Measurements from ENCODE around the gene CFAP46.

DNA sequence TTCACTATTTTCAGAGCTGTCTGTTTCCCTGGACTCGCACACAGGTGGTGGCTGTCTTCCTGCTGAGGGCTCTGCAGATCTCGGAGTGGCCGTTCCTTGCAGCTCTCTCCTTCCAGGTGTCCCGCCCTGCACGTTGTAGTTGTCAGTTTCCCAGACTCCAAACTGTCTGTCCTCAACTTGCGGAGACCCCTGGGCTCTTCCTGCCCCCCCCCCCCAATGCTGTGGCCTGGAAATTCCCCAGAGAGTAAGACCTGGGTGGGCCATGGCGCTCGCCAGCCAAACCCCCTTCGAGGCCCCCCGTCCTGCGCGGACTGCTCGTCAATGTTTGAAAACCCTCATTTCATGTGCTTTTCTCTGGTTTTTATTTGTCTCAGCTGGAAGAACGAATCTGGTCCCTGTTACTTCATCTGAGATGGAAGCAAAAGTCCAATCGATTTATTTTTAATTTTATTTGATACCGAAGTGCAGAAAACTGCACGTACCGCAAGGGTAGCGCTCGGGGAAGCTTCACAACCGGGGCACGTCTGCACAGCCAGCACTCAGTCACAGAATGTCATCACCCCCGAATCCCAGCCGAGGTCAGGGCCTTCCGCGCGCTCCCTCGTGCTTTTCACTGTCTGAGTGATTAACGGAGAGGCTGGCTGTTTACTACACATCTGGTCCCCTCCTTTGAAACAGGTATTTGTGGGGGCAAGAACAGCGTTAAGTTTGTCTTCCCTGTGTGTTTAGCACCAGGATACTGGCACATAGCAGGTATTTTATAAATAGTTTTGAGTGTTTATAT lies 110.0 kb downstream of the CFAP46 start:
- TF ChIP-seq, protein P1, sequence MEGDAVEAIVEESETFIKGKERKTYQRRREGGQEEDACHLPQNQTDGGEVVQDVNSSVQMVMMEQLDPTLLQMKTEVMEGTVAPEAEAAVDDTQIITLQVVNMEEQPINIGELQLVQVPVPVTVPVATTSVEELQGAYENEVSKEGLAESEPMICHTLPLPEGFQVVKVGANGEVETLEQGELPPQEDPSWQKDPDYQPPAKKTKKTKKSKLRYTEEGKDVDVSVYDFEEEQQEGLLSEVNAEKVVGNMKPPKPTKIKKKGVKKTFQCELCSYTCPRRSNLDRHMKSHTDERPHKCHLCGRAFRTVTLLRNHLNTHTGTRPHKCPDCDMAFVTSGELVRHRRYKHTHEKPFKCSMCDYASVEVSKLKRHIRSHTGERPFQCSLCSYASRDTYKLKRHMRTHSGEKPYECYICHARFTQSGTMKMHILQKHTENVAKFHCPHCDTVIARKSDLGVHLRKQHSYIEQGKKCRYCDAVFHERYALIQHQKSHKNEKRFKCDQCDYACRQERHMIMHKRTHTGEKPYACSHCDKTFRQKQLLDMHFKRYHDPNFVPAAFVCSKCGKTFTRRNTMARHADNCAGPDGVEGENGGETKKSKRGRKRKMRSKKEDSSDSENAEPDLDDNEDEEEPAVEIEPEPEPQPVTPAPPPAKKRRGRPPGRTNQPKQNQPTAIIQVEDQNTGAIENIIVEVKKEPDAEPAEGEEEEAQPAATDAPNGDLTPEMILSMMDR (IDR thresholded peaks at IDR 0.05), result no peak
- no peak for TF ChIP-seq EP300 (IDR thresholded peaks at IDR 0.05)

Data from ovary (tissue), 3 donors.